ENCODE measurements around the gene SEMA3D.

Gene SEMA3D

GRCh38 chr7:85176197-85176596 lies 10.7 kb downstream of the SEMA3D start:
- TF ChIP-seq CTCF (IDR thresholded peaks at IDR 0.05; ENCODE audit: low read depth, low read length, missing control alignments): no peak
- no peak overlapping the region for H3K4me3 ChIP-seq (ENCODE audit: low read depth, low read length)
- in situ Hi-C loops (cut with HindIII; ENCODE audit: low sequenced_read_pairs): no loop called here
- no peak for DNase-seq (ENCODE audit: low read depth)

GRCh38 chr7:85175217-85175616 lies 11.6 kb downstream of the SEMA3D start:
- TF ChIP-seq CTCF (IDR thresholded peaks at IDR 0.05; ENCODE audit: low read depth, low read length, missing control alignments): no peak
- no peak overlapping the region for H3K4me3 ChIP-seq (ENCODE audit: low read depth, low read length)
- peak; percentile 29 for DNase-seq (ENCODE audit: low read depth)
- in situ Hi-C loops (cut with HindIII; ENCODE audit: low sequenced_read_pairs): no loop called here

GRCh38 chr7:85172530-85172941 lies 14.3 kb downstream of the SEMA3D start:
- DNase-seq (ENCODE audit: low read depth): peak; percentile 80
- TF ChIP-seq CTCF (IDR thresholded peaks at IDR 0.05; ENCODE audit: low read depth, low read length, missing control alignments): no peak
- no peak overlapping the region for H3K4me3 ChIP-seq (ENCODE audit: low read depth, low read length)
- in situ Hi-C loops (cut with HindIII; ENCODE audit: low sequenced_read_pairs): no loop called here

GRCh38 chr7:85167636-85168035 lies 19.2 kb downstream of the SEMA3D start:
- TF ChIP-seq CTCF (IDR thresholded peaks at IDR 0.05; ENCODE audit: low read depth, low read length, missing control alignments): no peak
- no peak for DNase-seq (ENCODE audit: low read depth)
- no peak overlapping the region for H3K4me3 ChIP-seq (ENCODE audit: low read depth, low read length)
- in situ Hi-C loops (cut with HindIII; ENCODE audit: low sequenced_read_pairs): no loop called here

- no peak for TF ChIP-seq CTCF (IDR thresholded peaks at IDR 0.05; ENCODE audit: low read depth, low read length, missing control alignments)
- H3K4me3 ChIP-seq (ENCODE audit: low read depth, low read length): no peak overlapping the region
- in situ Hi-C loops (cut with HindIII; ENCODE audit: low sequenced_read_pairs): no loop called here
- no peak for DNase-seq (ENCODE audit: low read depth)
These were observed 21.6 kb downstream of the SEMA3D start for GRCh38 chr7:85165263-85165662.

GRCh38 chr7:85164376-85164775 lies 22.5 kb downstream of the SEMA3D start:
- no peak overlapping the region for H3K4me3 ChIP-seq (ENCODE audit: low read depth, low read length)
- in situ Hi-C loops (cut with HindIII; ENCODE audit: low sequenced_read_pairs): no loop called here
- TF ChIP-seq CTCF (IDR thresholded peaks at IDR 0.05; ENCODE audit: low read depth, low read length, missing control alignments): no peak
- no peak for DNase-seq (ENCODE audit: low read depth)

GRCh38 chr7:85162721-85163120 lies 24.1 kb downstream of the SEMA3D start:
- in situ Hi-C loops (cut with HindIII; ENCODE audit: low sequenced_read_pairs): no loop called here
- H3K4me3 ChIP-seq (ENCODE audit: low read depth, low read length): no peak overlapping the region
- no peak for TF ChIP-seq CTCF (IDR thresholded peaks at IDR 0.05; ENCODE audit: low read depth, low read length, missing control alignments)
- DNase-seq (ENCODE audit: low read depth): no peak

All from astrocyte of the cerebellum (primary cell).